C4-2B (cell line): Measurements from ENCODE around the gene KIAA0408.
A peak's percentile ranks its signal among the peaks of the same experiment; 100 is the strongest.

Experiments used
- H3K27ac ChIP-seq: fragments of 450-650 bp; 2 replicates; pipeline ENCODE4 v1.5.1; 2017
- CTCF ChIP-seq: fragments of 450-650 bp; conservative IDR thresholded peaks from 2 replicates; pipeline ENCODE4 v1.5.1; 2017; ENCODE audit warnings: mild to moderate bottlenecking
- ZFX ChIP-seq: fragments of 450-650 bp; IDR thresholded peaks from 2 replicates; pipeline ENCODE4 v1.6.1; 2017

The KIAA0408 gene

DNA sequence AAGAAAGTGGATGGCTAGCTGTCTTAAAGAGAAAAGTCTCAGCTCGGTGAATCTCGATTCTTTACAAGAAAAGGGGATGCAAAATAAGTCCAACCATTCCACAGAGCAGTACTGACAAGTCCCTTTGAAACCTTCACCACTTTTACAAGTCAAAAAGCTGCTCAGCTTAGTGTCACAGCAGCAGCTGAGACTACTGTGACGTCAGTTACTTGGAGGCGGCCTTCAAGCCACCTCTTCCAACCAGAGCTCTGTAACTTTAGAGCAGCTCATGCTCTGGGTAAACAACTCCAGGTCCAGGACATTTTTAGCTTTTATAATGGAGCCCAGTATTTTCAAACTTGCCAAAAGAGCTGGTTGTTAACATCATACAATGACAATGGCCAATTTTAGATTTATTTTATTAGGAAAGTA, at the start of gene KIAA0408:
Gene KIAA0408 (minus strand): TSS at position 159 of the 411 bp plus-strand sequence. CDS start 5,408 bp downstream, outside the sequence.
- TF ChIP-seq CTCF: no peak
- TF ChIP-seq ZFX: no peak
- H3K27ac ChIP-seq: no peak within 1 kb of the TSS

DNA sequence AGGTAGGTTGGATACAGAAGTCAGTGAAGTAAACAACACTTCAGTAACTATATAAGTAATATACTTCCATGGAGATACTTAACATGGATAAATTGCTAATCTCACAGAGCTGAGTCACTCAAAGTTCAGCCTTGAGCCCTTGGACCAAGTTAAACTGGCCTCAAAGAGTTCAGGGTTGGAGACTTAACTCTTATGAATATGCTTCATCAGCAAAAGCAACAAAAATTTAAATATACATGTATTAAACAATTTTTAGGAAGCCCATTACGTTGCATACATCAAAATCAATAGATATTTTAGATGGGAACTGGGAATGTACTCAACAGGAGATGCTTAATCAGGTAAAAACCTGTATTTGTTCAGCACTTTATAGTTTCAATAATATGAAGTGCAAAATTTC, 47.7 kb upstream of the KIAA0408 start:
- TF ChIP-seq ZFX: no peak
- no peak for TF ChIP-seq CTCF
- no peak overlapping the region for H3K27ac ChIP-seq

GRCh38 chr6:127503022-127503421, 43.8 kb upstream of the KIAA0408 start:
- TF ChIP-seq ZFX (no peak), CTCF (no peak)
- no peak overlapping the region for H3K27ac ChIP-seq

- TF ChIP-seq CTCF: no peak
- no peak for TF ChIP-seq ZFX
- H3K27ac ChIP-seq: no peak overlapping the region
Measured at GRCh38 chr6:127497410-127497809, 38.2 kb upstream of the KIAA0408 start.

- no peak overlapping the region for H3K27ac ChIP-seq
- TF ChIP-seq ZFX (no peak), CTCF (peak; percentile 28)
Measured at GRCh38 chr6:127496471-127496870, 37.3 kb upstream of the KIAA0408 start.

- no peak overlapping the region for H3K27ac ChIP-seq
- no peak for TF ChIP-seq CTCF
- TF ChIP-seq ZFX: no peak
Measured at GRCh38 chr6:127494240-127494767, 35.1 kb upstream of the KIAA0408 start.

GRCh38 chr6:127489248-127489647, 30.1 kb upstream of the KIAA0408 start:
- TF ChIP-seq CTCF (no peak), ZFX (no peak)

More at GRCh38 chr6:127489248-127489647, 30.1 kb upstream of the KIAA0408 start:
- H3K27ac ChIP-seq: no peak overlapping the region
